Measurements from ENCODE around the gene C6orf15.
A peak's percentile ranks its signal among the peaks of the same experiment; 100 is the strongest.

C6orf15 gene

DNA sequence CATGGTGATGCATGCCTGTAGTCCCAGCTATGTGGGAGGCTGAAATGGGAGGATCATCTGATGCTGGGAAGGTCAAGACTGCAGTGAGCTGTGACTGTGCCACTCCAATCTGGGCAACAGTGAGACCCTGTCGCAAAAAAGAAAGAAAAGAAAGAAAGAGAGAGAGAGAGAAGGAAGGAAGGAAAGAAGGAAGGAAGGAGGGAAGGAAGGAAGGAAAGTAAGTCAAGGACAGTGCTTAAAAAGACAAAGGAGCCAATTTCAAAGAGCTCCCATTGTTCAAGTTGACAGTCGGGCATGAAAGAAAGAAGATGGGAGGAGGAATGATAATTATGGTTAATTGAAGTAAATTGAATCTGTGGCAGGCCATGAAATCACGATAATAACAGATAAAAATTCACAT, 16.2 kb downstream of the C6orf15 start:
- Histone ChIP-seq H3K27me3 (replicated peaks; ENCODE audit: control insufficient read depth, insufficient read depth, low read length) (peaks cover 3% of the 10 kb centered on the region), H3K4me3 (ENCODE audit: low read length) (no peak overlapping the region)
- no peak for DNase-seq (ENCODE audit: low read depth)

GRCh38 chr6:31094389-31094881, 17.9 kb downstream of the C6orf15 start:
- H3K36me3 ChIP-seq (ENCODE audit: control insufficient read depth, insufficient read depth, low read length, severe bottlenecking) = no peaks in the 10 kb centered on the region
- H3K9ac ChIP-seq (ENCODE audit: low read length) = no peak overlapping the region
- peaks cover 3% of the 10 kb centered on the region for H3K27me3 ChIP-seq (replicated peaks; ENCODE audit: control insufficient read depth, insufficient read depth, low read length)
- H3K9me3 ChIP-seq (ENCODE audit: control insufficient read depth, low read length) = no peaks in the 10 kb centered on the region
- H3K4me3 ChIP-seq (ENCODE audit: low read length) = no peak overlapping the region
- H3K4me1 ChIP-seq (ENCODE audit: control insufficient read depth, insufficient read depth, low read length) = no peaks in the 10 kb centered on the region
- no peak for DNase-seq (ENCODE audit: low read depth)

More for the DNA sequence above, 16.2 kb downstream of the C6orf15 start:
- no peaks in the 10 kb centered on the region for H3K4me1 ChIP-seq (ENCODE audit: control insufficient read depth, insufficient read depth, low read length)
- no peaks in the 10 kb centered on the region for H3K36me3 ChIP-seq (ENCODE audit: control insufficient read depth, insufficient read depth, low read length, severe bottlenecking)
- H3K9ac ChIP-seq (ENCODE audit: low read length) = no peak overlapping the region
- H3K9me3 ChIP-seq (ENCODE audit: control insufficient read depth, low read length) = no peaks in the 10 kb centered on the region

- H3K9ac ChIP-seq (ENCODE audit: low read length) = no peak overlapping the region
- no peak for DNase-seq (ENCODE audit: low read depth)
Observed at GRCh38 chr6:31092769-31093505, 19.4 kb downstream of the C6orf15 start.

GRCh38 chr6:31092238-31092637, 20.1 kb downstream of the C6orf15 start:
- Histone ChIP-seq H3K9ac (ENCODE audit: low read length) (no peak overlapping the region), H3K9me3 (ENCODE audit: control insufficient read depth, low read length) (no peaks in the 10 kb centered on the region), H3K4me1 (ENCODE audit: control insufficient read depth, insufficient read depth, low read length) (peaks cover 2% of the 10 kb centered on the region), H3K4me3 (ENCODE audit: low read length) (no peak overlapping the region), H3K36me3 (ENCODE audit: control insufficient read depth, insufficient read depth, low read length, severe bottlenecking) (no peaks in the 10 kb centered on the region), H3K27me3 (replicated peaks; ENCODE audit: control insufficient read depth, insufficient read depth, low read length) (peaks cover 3% of the 10 kb centered on the region)
- no peak for DNase-seq (ENCODE audit: low read depth)

More at GRCh38 chr6:31092769-31093505, 19.4 kb downstream of the C6orf15 start:
- H3K4me1 ChIP-seq (ENCODE audit: control insufficient read depth, insufficient read depth, low read length) = no peaks in the 10 kb centered on the region
- peaks cover 3% of the 10 kb centered on the region for H3K27me3 ChIP-seq (replicated peaks; ENCODE audit: control insufficient read depth, insufficient read depth, low read length)
- no peak overlapping the region for H3K4me3 ChIP-seq (ENCODE audit: low read length)
- H3K9me3 ChIP-seq (ENCODE audit: control insufficient read depth, low read length) = no peaks in the 10 kb centered on the region
- no peaks in the 10 kb centered on the region for H3K36me3 ChIP-seq (ENCODE audit: control insufficient read depth, insufficient read depth, low read length, severe bottlenecking)

DNA sequence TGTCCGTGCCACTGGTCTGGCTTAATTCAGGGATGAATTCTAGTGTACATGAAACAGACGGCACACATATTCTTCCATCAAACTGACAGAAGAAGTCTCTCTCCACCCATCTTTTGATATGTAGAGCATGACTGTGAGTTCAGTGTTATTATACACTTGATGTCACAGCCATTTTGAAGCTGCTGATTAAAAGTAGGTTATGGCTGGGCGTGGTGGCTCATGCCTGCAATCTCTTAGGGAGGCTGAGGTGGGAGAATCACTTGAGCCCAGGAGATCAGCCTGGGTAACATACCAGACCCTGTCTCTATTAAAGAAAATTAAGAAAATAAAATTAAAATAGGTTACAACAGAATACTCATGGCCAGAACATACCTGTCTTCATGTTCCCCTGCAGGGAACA, 20.7 kb downstream of the C6orf15 start:
- Histone ChIP-seq H3K4me1 (ENCODE audit: control insufficient read depth, insufficient read depth, low read length) (peaks cover 8% of the 10 kb centered on the region), H3K36me3 (ENCODE audit: control insufficient read depth, insufficient read depth, low read length, severe bottlenecking) (no peaks in the 10 kb centered on the region), H3K9ac (ENCODE audit: low read length) (no peak overlapping the region), H3K27me3 (replicated peaks; ENCODE audit: control insufficient read depth, insufficient read depth, low read length) (peaks cover 3% of the 10 kb centered on the region), H3K4me3 (ENCODE audit: low read length) (no peak overlapping the region), H3K9me3 (ENCODE audit: control insufficient read depth, low read length) (no peaks in the 10 kb centered on the region)
- DNase-seq (ENCODE audit: low read depth) = no peak

- H3K9ac ChIP-seq (ENCODE audit: low read length) = no peak overlapping the region
- no peaks in the 10 kb centered on the region for H3K9me3 ChIP-seq (ENCODE audit: control insufficient read depth, low read length)
- H3K36me3 ChIP-seq (ENCODE audit: control insufficient read depth, insufficient read depth, low read length, severe bottlenecking) = no peaks in the 10 kb centered on the region
- DNase-seq (ENCODE audit: low read depth) = no peak
- H3K4me3 ChIP-seq (ENCODE audit: low read length) = no peak overlapping the region
- H3K4me1 ChIP-seq (ENCODE audit: control insufficient read depth, insufficient read depth, low read length) = peaks cover 13% of the 10 kb centered on the region
- H3K27me3 ChIP-seq (replicated peaks; ENCODE audit: control insufficient read depth, insufficient read depth, low read length) = peaks cover 3% of the 10 kb centered on the region
Observed at GRCh38 chr6:31090973-31091364, 21.4 kb downstream of the C6orf15 start.

- DNase-seq (ENCODE audit: low read depth) = no peak
- no peak overlapping the region for H3K9ac ChIP-seq (ENCODE audit: low read length)
- H3K9me3 ChIP-seq (ENCODE audit: control insufficient read depth, low read length) = no peaks in the 10 kb centered on the region
- peaks cover 3% of the 10 kb centered on the region for H3K27me3 ChIP-seq (replicated peaks; ENCODE audit: control insufficient read depth, insufficient read depth, low read length)
- H3K4me3 ChIP-seq (ENCODE audit: low read length) = no peak overlapping the region
- H3K4me1 ChIP-seq (ENCODE audit: control insufficient read depth, insufficient read depth, low read length) = peaks cover 13% of the 10 kb centered on the region
- H3K36me3 ChIP-seq (ENCODE audit: control insufficient read depth, insufficient read depth, low read length, severe bottlenecking) = no peaks in the 10 kb centered on the region
Observed at GRCh38 chr6:31090275-31090972, 22.0 kb downstream of the C6orf15 start.

DNA sequence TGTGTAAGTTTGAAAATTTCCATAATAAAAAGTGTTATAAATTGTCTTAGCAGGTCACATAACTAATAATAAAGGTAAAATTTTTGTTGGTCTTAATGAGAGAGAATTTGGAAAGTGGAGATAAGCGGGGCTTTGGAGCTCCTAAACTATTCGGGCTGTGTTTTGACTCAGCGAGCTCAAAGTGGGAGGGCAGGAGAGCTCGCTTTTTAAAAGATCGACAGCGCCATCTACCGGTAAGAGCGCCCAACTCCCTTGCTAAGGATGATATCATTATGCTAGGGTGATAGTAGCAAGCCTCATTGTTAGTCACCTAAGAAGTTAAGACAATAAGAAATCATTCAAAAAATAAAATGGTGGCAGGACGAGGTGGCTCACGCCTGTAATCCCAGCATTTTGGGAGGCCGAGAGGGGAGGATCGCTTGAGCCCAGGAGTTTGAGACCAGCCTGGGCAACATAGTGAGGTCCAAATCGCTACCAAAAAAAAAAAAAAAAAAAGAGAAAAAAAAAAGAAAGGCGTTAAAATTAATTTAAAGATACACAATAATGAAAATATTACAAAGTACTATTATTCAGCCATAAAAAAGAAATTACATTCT, 24.8 kb downstream of the C6orf15 start:
- Histone ChIP-seq H3K27me3 (replicated peaks; ENCODE audit: control insufficient read depth, insufficient read depth, low read length) (no peaks in the 10 kb centered on the region), H3K9ac (ENCODE audit: low read length) (peak overlapping the region; percentile 60), H3K9me3 (ENCODE audit: control insufficient read depth, low read length) (no peaks in the 10 kb centered on the region), H3K4me3 (ENCODE audit: low read length) (peak overlapping the region; percentile 9), H3K36me3 (ENCODE audit: control insufficient read depth, insufficient read depth, low read length, severe bottlenecking) (no peaks in the 10 kb centered on the region), H3K4me1 (ENCODE audit: control insufficient read depth, insufficient read depth, low read length) (peaks cover 22% of the 10 kb centered on the region)
- peak; percentile 98 for DNase-seq (ENCODE audit: low read depth)

GRCh38 chr6:31086788-31087440, 25.5 kb downstream of the C6orf15 start:
- Histone ChIP-seq H3K4me1 (ENCODE audit: control insufficient read depth, insufficient read depth, low read length) (peaks cover 22% of the 10 kb centered on the region), H3K4me3 (ENCODE audit: low read length) (peak overlapping the region; percentile 35), H3K27me3 (replicated peaks; ENCODE audit: control insufficient read depth, insufficient read depth, low read length) (no peaks in the 10 kb centered on the region), H3K9ac (ENCODE audit: low read length) (peak overlapping the region; percentile 60), H3K9me3 (ENCODE audit: control insufficient read depth, low read length) (no peaks in the 10 kb centered on the region), H3K36me3 (ENCODE audit: control insufficient read depth, insufficient read depth, low read length, severe bottlenecking) (no peaks in the 10 kb centered on the region)
- DNase-seq (ENCODE audit: low read depth) = peak; percentile 62

DNA sequence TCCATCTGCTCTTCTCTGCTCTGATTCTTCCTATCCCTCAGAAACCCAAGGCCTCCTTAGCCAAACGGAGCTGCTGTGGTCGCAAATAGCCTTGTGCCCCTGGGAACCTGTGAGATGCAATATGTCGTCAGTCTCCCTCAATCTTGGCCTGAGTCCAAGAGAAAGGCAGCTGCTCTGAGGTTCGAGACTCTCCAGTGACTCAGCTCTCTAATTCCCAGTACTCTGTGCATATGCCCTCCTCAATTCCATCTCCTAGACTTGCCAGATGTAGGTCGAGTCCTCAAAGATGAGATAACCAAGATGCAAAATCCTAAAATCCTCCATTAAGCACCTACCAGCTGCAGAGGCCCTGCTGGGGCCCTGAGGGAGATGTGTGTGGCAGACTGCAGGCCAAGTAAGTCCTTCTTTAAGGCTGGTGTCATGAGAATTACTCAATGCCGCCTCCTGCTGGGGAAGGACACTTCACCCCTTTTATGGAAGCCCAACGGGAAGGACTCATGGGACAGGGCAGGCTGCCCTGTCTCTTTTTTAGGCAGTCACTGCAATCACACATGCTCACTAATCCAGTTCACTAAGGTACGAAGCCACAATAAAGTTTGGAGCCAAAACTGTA, 28.5 kb downstream of the C6orf15 start:
- Histone ChIP-seq H3K4me3 (ENCODE audit: low read length) (no peak overlapping the region), H3K4me1 (ENCODE audit: control insufficient read depth, insufficient read depth, low read length) (peaks cover 22% of the 10 kb centered on the region), H3K27me3 (replicated peaks; ENCODE audit: control insufficient read depth, insufficient read depth, low read length) (no peaks in the 10 kb centered on the region), H3K9ac (ENCODE audit: low read length) (no peak overlapping the region), H3K9me3 (ENCODE audit: control insufficient read depth, low read length) (no peaks in the 10 kb centered on the region), H3K36me3 (ENCODE audit: control insufficient read depth, insufficient read depth, low read length, severe bottlenecking) (no peaks in the 10 kb centered on the region)
- peak; percentile 63 for DNase-seq (ENCODE audit: low read depth)

Data from adipocyte (in vitro differentiated cells).